ENCODE measurements around the gene DSCAML1. TPM values are rescaled to one million over a fixed set of nuclear protein-coding genes. Genes with fewer than 3 reads are reported as not detected.

DSCAML1 gene
- total RNA-seq, 1 donor from 2014 or later: 0.09 TPM

DNA sequence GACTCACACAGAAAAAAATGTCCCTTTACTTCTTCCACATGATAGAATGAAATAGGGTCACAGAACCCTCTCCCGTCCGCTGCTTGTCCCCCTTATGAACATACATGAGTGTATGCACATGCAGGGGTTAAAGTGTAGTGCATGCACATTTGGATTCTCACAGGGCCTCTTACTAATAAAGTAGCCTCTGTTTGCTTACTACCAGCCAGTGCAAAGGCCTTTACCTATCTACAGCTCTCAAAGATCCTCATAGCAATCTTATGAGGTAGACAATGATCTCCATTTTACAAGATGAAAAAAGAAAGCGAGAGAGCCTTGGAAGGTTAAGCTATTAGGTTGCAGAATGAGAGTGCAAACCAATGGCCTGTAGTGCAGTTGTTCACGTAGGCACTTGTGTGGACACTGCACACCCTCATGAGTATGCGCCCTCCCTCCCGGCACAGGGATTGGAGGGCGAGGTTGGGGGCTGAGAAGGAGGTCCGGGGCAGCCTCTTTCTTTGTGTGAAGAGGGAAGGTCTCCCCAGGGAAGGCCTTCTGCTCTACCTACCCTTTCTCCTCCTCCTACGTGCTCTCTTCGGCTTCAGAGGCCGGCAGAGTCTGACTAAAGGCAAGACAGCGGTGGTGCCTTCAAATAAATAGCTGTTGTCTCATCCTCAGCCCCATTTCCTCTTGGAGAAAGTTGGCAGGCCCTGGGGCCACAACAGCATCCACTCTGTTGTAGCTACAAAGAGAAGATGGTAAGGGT, 378.1 kb downstream of the DSCAML1 start:
- H3K4me3 Mint-ChIP-seq: no peak overlapping the region
- H3K4me1 Mint-ChIP-seq: peaks cover 5% of the 10 kb centered on the region
- no peak for TF ChIP-seq CTCF (conservative IDR thresholded peaks at IDR 0.05)
- no peaks in the 10 kb centered on the region for H3K27me3 Mint-ChIP-seq (ENCODE audit: low read depth)
- DNase-seq (ENCODE audit: low read depth, low spot score): no peak
- no peaks in the 10 kb centered on the region for H3K9me3 Mint-ChIP-seq
- no peak overlapping the region for H3K27ac Mint-ChIP-seq (ENCODE audit: unreplicated experiment)
- H3K36me3 Mint-ChIP-seq (ENCODE audit: low read depth): peaks cover under 1% of the 10 kb centered on the region

- no peak for TF ChIP-seq CTCF (conservative IDR thresholded peaks at IDR 0.05)
- no peak for DNase-seq (ENCODE audit: low read depth, low spot score)
- no peaks in the 10 kb centered on the region for H3K27me3 Mint-ChIP-seq (ENCODE audit: low read depth)
- no peak overlapping the region for H3K27ac Mint-ChIP-seq (ENCODE audit: unreplicated experiment)
- peaks cover 3% of the 10 kb centered on the region for H3K36me3 Mint-ChIP-seq (ENCODE audit: low read depth)
- peaks cover 5% of the 10 kb centered on the region for H3K4me1 Mint-ChIP-seq
- H3K9me3 Mint-ChIP-seq: no peaks in the 10 kb centered on the region
- H3K4me3 Mint-ChIP-seq: no peak overlapping the region
These were observed 379.2 kb downstream of the DSCAML1 start for GRCh38 chr11:117417856-117418255.

GRCh38 chr11:117417342-117417741, 379.7 kb downstream of the DSCAML1 start:
- H3K27ac Mint-ChIP-seq (ENCODE audit: unreplicated experiment): no peak overlapping the region
- H3K4me1 Mint-ChIP-seq: peaks cover 5% of the 10 kb centered on the region
- no peak for DNase-seq (ENCODE audit: low read depth, low spot score)
- H3K4me3 Mint-ChIP-seq: no peak overlapping the region
- H3K27me3 Mint-ChIP-seq (ENCODE audit: low read depth): no peaks in the 10 kb centered on the region
- peaks cover 3% of the 10 kb centered on the region for H3K36me3 Mint-ChIP-seq (ENCODE audit: low read depth)
- no peaks in the 10 kb centered on the region for H3K9me3 Mint-ChIP-seq
- TF ChIP-seq CTCF (conservative IDR thresholded peaks at IDR 0.05): no peak

- no peaks in the 10 kb centered on the region for H3K9me3 Mint-ChIP-seq
- peaks cover 3% of the 10 kb centered on the region for H3K36me3 Mint-ChIP-seq (ENCODE audit: low read depth)
- H3K27me3 Mint-ChIP-seq (ENCODE audit: low read depth): no peaks in the 10 kb centered on the region
- no peak for TF ChIP-seq CTCF (conservative IDR thresholded peaks at IDR 0.05)
- peaks cover 10% of the 10 kb centered on the region for H3K4me1 Mint-ChIP-seq
- H3K4me3 Mint-ChIP-seq: no peak overlapping the region
- DNase-seq (ENCODE audit: low read depth, low spot score): no peak
- no peak overlapping the region for H3K27ac Mint-ChIP-seq (ENCODE audit: unreplicated experiment)
These were observed 381.6 kb downstream of the DSCAML1 start for GRCh38 chr11:117415358-117415896.

GRCh38 chr11:117414724-117415123, 382.3 kb downstream of the DSCAML1 start:
- Mint-ChIP-seq H3K9me3 (no peaks in the 10 kb centered on the region), H3K4me3 (no peak overlapping the region), H3K4me1 (peaks cover 10% of the 10 kb centered on the region), H3K27me3 (ENCODE audit: low read depth) (no peaks in the 10 kb centered on the region), H3K27ac (ENCODE audit: unreplicated experiment) (no peak overlapping the region), H3K36me3 (ENCODE audit: low read depth) (peaks cover 5% of the 10 kb centered on the region)
- no peak for DNase-seq (ENCODE audit: low read depth, low spot score)
- TF ChIP-seq CTCF (conservative IDR thresholded peaks at IDR 0.05): no peak

Data from neural crest cell (in vitro differentiated cells).